HG02678 (cell line): ENCODE data around the gene CRISPLD2.

Experiments
- ATAC-seq: cut with Tn5 transposase; IDR thresholded peaks from one replicate; pipeline ENCODE4 v1.9.1; 2021; ENCODE audit warnings: mild to moderate bottlenecking, moderate library complexity; ENCODE audit not compliant: unreplicated experiment

Gene CRISPLD2

DNA sequence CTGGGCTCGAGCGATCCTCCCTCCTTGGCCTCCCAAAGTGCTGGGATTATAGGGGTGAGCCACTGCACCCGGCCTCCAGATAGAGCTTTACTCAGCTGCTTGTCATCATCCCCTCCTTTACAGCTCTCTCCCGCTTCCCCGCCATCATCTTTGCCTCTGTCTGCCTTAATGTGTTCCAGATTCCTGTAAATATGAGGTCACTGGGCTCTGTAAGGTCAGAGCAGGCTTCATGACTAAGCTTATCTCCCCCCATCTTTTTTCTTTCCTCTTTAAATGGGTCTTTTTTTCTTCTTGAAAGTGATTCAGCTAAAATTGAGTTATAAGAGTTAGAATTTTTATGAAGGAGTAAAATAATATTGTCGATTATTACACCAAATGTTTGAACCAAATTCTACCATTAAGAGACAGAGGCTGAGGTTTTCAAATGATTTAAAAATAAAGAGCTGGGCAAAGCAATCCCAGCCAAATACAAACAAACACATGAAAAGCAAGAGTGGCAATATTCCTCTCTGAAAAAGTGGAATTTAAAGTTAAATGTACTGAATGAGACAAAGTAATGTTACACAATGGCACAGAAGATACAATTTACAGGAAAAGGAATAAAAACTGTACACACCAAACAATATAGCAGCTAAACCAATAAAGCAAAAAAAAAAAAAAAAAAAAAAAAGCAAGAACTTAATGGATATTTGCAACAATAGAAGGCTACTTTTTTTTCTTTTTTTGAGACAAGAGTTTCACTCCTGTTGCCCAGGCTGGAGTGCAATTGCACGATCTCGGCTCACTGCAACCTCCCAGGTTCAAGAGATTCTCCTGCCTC is 62.1 kb downstream of the CRISPLD2 start:
- no peak for ATAC-seq

DNA sequence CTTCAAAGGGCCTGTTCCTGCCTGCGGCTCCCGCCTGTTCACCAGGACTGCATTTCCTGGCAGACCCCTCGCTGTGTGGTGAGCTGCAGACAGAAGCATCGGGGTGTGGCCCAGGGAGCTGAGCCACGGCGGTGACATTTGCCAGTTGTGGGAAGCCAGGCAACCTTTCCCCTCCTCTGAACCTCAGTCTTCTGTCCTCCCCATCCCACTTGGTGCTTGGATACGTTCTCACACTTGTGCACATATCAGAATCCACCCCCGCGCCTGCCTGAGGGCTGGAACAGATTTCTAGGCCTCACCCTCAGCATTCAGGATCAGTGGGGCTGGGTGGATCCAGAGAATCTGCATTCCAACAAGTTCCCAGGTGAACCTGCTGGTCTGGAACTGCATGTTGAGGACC is 63.5 kb downstream of the CRISPLD2 start:
- no peak for ATAC-seq

DNA sequence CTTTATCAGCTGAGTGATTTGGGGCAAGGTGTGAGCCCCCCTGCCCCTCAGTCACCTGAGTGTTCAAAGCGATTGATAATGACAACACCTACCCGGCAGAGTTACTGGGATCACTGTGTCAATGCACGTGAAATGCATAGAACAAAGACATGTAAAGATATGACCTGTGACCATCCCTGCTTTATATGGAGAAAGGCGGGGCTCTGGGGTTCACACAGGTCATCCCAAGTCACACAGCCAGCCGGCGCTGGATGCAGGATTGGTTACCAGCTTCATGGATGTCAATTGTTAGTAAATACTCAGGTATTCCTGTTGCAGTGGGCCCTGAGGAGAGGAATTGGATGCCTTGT is 64.4 kb downstream of the CRISPLD2 start:
- no peak for ATAC-seq

- ATAC-seq, result no peak
These were observed 65.0 kb downstream of the CRISPLD2 start for GRCh38 chr16:84884596-84885341.

- no peak for ATAC-seq
These were observed 65.6 kb downstream of the CRISPLD2 start for GRCh38 chr16:84885342-84885910.

GRCh38 chr16:84886497-84887090 is 66.8 kb downstream of the CRISPLD2 start:
- ATAC-seq, result no peak

GRCh38 chr16:84887207-84887606 is 67.4 kb downstream of the CRISPLD2 start:
- no peak for ATAC-seq

DNA sequence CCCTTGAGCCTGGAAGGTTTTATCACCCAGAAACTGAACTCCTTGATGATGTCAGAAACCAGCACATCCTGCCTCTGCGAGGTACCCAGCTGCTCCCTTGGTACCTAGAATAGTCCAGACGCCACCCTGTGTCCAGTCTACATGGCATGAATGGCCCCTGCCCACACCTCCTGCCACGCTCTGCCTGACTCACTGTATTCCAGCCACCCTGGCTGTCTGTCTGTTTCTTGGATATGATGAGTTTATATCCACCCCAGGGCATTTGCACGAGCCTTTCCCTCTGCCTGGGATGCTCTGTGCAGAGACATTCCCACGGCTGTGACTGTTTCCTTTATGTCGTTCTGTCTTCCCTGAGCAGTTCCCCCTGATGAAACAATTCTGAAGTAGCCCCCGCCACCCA is 68.7 kb downstream of the CRISPLD2 start:
- no peak for ATAC-seq

- ATAC-seq, result no peak
These were observed 69.3 kb downstream of the CRISPLD2 start for GRCh38 chr16:84889066-84889465.

DNA sequence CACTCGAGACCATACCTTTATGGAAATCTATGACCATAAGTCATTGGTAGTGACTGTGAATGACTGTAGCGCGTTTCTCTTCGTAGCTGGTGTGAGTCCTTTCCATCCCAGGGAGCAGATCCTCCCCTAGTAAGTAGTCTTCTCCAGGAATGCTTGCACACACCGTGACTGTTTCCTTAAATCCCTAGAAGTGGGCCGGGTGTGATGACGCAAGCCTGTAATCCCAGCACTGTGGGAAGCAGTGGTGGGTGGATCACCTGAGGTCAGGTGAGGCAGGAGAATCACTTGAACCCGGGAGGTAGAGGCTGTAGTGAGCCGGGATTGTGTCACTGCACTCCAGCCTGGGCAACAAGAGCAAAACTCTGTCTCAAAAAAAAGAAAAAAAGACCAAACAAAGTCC is 70.6 kb downstream of the CRISPLD2 start:
- ATAC-seq, result no peak

GRCh38 chr16:84891149-84891795 is 71.5 kb downstream of the CRISPLD2 start:
- no peak for ATAC-seq

GRCh38 chr16:84892097-84892496 is 72.3 kb downstream of the CRISPLD2 start:
- no peak for ATAC-seq

DNA sequence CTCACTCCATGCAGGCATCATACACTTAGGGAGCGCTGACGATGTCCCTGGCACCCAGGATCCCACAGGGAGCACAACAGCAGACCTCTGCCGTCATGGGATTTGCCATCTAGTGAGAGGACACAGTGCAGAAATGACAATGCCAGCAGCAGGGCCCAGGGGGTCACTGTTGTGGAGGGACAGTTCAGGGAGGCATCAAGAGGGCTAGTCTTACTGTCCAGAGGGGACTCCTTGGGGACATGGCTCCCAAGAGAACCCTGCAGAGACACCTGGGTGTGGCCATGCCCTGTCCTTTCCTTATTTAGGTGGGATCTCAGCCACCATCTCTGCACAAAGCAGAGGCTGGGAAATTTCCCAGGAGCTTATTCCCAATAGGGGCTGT is 73.7 kb downstream of the CRISPLD2 start:
- no peak for ATAC-seq

GRCh38 chr16:84893849-84894599 is 74.2 kb downstream of the CRISPLD2 start:
- no peak for ATAC-seq

GRCh38 chr16:84895016-84895415 is 75.2 kb downstream of the CRISPLD2 start:
- ATAC-seq, result no peak

DNA sequence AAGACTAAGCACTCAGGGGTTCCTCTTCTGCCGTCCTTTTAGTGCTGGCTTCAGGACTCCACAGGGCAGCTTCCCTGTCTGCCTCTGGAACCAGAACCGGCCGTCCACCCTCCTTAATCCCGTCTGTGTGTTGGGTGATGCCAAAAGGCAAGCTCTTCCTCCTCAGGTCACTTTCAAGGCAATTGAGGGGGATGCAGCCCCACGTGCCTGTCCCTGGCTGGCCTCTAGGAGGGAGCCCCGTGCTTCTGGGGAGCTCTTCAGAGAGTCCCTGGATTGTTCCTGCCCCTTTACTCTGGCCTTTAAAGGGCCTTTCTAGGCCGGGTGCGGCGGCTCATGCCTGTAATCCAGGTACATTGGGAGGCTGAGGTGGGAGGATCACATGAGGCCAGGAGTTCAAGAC is 77.1 kb downstream of the CRISPLD2 start:
- no peak for ATAC-seq

DNA sequence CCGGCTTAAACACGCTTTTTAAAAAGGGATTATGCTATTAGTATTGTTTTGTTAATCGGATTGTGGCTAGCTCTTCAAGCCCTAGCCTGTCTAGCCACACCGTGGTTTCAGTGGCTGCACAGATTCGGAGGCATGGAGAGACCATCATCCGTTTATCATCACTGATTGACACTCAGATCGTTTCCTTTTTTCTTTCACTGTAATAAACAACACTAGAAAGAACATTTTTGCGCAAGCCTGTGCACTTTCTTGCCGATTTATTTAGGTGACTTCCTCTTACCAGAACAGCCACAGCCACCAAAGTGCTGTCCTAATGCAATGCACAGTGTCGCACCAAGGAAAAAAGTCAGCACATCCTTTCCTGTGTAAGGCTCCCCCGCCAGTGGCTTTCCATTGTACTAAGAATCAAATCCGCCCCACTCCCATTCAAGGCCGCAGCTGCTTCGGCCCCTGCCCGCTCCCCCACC is 78.2 kb downstream of the CRISPLD2 start:
- ATAC-seq, result no peak

GRCh38 chr16:84898447-84898846 is 78.7 kb downstream of the CRISPLD2 start:
- ATAC-seq, result no peak

DNA sequence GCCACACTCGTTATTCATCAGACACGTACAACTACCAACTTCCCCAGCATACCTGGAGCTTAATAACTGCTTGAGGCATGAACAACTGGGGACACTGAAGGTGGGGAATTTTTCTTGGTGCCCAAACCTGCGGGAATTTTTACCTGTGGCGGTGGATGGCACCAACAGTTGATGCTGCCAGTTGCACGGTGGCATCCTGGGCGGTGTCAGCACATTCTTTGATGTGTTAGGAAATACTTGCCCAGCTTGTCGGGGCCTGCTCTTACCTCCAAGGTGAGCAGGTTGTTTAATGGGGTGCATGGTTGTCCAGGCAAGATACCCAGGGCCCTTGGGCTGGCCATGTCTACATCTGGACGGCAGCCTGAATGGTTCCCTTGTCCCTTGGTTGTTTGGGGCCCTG is 79.6 kb downstream of the CRISPLD2 start:
- ATAC-seq, result no peak

DNA sequence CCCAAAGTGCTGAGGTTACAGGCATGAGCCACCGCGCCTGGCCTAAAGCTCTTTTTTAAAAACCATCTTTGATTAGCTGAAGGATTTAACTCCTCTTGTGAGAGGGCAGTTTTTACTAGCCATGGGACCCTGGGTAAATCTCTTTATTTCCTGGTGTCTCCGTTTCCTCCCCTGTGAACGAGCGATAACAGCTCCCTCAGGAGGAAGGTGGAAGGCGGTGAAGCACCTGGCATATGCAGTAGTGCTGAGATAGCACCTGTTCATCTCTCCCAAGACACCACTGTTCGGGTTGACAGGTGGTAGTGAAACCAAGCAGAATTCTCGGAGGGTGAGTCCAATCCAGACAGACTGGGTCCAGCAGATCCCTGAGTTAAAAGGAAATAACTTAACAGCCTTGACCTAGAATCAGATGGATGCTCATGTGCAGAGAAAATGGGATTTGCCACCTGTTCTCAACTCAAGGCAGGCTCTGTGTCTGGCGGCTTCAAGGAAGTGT is 86.2 kb downstream of the CRISPLD2 start:
- no peak for ATAC-seq
